Mammary microvascular endothelial cell (primary cell): Measurements from ENCODE around the gene ALDH3B2. TPM values are rescaled to one million over a fixed set of nuclear protein-coding genes. Genes with fewer than 3 reads are reported as not detected.

Source experiments
- total RNA-seq: library from RNA; depleted of rRNA; stranded (reverse); fragments of >200 nt; gene quantifications from 2 replicates; pipeline ENCODE4 v1.2.3, GENCODE V29; 2015

Gene ALDH3B2, protein sequence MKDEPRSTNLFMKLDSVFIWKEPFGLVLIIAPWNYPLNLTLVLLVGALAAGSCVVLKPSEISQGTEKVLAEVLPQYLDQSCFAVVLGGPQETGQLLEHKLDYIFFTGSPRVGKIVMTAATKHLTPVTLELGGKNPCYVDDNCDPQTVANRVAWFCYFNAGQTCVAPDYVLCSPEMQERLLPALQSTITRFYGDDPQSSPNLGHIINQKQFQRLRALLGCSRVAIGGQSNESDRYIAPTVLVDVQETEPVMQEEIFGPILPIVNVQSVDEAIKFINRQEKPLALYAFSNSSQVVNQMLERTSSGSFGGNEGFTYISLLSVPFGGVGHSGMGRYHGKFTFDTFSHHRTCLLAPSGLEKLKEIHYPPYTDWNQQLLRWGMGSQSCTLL
- total RNA-seq: not detected in 2 replicates

DNA sequence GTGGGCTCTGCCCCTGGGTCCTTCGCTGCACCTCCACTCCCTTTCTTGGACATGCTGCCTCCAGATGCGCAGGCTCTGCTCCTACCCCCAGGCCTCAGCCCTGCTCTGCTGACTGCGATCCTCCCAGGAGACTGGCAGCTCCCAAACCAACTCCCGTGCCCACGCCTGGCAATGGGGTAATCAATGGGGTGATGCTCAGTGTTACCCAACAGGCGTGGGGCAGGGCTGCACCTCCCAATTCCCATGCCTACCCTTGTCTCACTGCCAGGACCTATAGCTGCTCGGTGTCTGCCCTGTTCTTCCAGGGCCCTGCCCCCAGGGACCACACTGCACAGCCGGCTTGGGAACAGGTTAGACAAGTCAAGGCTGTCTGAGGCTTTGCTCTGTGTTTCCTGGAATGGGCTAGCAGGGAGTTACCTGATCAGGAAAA is at the start of gene ALDH3B2:
Gene ALDH3B2 (minus strand): TSS at position 182 of the 430 bp plus-strand sequence. CDS start 7,688 bp downstream, outside the sequence.

DNA sequence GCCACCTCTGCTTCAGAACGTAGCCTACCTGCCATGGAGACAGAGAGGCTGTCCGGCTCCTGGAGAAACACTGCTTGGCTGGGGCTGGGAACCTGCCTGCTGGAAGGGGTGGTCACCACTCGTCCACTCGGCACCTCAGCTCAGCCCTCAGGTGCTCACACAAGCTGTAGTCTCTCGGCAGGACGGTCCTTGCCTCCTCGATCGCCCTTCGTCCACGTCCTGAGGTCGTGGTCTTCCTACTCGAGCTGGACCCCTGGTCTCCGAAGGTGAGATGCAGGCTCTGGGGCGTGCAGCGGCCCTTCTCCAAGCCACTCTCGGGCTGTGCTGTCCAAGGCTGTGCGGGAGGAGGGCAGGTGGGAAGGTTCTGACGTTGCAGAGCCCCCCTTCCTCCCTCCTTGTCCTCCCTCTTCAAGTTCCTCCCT is 35.0 kb downstream of the ALDH3B2 start, which contains the start of gene TBX10:
Gene TBX10 (minus strand): TSS at position 326 of the 422 bp plus-strand sequence. CDS start 291 bp downstream, at position 35.

DNA sequence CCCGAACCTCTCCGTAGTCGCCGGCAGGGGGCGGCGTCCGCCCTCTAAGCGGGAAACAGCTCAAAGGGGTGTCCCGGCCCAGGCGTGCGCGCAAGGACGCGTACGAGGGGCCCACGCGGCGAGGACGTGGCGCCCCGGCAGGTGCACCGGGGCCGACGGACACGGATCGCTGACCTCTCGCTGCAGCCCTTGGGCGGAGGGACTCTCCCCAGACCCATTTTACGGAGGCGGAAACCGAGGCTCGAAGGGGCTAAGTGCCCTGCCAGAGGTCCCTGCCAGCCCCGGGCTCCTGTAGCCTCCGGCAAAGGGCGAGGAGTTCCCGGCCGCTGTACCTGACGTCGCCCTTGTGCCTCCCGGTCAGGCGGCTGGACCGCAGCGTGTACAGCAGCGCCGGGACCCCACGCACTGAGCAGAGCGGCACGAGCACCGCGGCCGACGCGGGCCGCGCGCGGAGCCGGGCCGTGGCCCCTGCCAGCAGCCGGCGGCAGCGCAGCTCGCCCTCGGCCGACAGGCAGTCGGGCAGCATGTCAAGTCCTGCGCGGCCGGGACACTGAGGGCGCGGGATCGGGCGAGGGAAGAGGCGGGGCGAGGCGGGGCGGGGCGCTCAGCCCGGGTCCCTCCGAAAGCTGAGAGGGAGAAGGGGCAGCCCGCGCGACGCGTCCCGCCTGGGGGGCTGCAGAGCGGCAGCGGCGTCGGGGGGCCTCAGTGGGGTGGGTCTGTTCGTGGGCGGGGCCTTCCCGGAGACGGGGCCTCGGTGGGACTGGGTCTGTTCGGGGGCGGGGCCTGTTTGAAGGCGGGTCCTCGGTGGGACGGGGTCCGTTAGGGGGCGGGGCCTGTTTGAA is 44.8 kb downstream of the ALDH3B2 start, which contains the start of gene NUDT8:
Gene NUDT8 (minus strand): TSS at position 552 of the 842 bp plus-strand sequence. CDS start 26 bp downstream, at position 526.

Other genes starting within 250 kb of the ALDH3B2 start
- gene RPS6KB2, start 246.1 kb downstream of the ALDH3B2 start, total RNA-seq: 66.0 and 76.4 TPM in 2 replicates
- gene PTPRCAP, start 236.9 kb downstream of the ALDH3B2 start, total RNA-seq: 0.87 TPM in 1 of 2 replicates, not detected in the other
- gene CORO1B, start 231.1 kb downstream of the ALDH3B2 start, total RNA-seq: 122 and 126 TPM in 2 replicates
- gene GPR152, start 221.9 kb downstream of the ALDH3B2 start, total RNA-seq: not detected in 2 replicates
- 2.1 and 3.9 TPM in 2 replicates for gene CABP4, start 219.3 kb downstream of the ALDH3B2 start, total RNA-seq
- gene TMEM134, start 205.4 kb downstream of the ALDH3B2 start, total RNA-seq: 51.3 and 70.9 TPM in 2 replicates
- 52.0 and 61.3 TPM in 2 replicates for gene AIP, start 191.6 kb downstream of the ALDH3B2 start, total RNA-seq
- gene PITPNM1, start 169.3 kb downstream of the ALDH3B2 start, total RNA-seq: 13.1 and 19.4 TPM in 2 replicates
- gene CDK2AP2, start 166.5 kb downstream of the ALDH3B2 start, total RNA-seq: 54.0 and 55.4 TPM in 2 replicates
- not detected in 2 replicates for gene CABP2, start 151.2 kb downstream of the ALDH3B2 start, total RNA-seq
- gene GSTP1, start 90.8 kb downstream of the ALDH3B2 start, total RNA-seq: 761 and 855 TPM in 2 replicates
- 192 TPM in 2 replicates for gene NDUFV1, start 67.7 kb downstream of the ALDH3B2 start, total RNA-seq
- gene NUDT8, start 44.7 kb downstream of the ALDH3B2 start, total RNA-seq: 12.3 and 16.5 TPM in 2 replicates
- not detected in 2 replicates for gene TBX10, start 34.9 kb downstream of the ALDH3B2 start, total RNA-seq
- gene ACY3, start 23.9 kb downstream of the ALDH3B2 start, total RNA-seq: not detected in 2 replicates